Karpas-422 (cell line): Measurements from ENCODE around the gene PRR20E. TPM values are rescaled to one million over a fixed set of nuclear protein-coding genes. Genes with fewer than 3 reads are reported as not detected.
"Not testable (repeated sequence)": the region's sequence is repeated elsewhere in the genome, so short reads cannot be mapped to it uniquely, and the experiment has no call there.

Source experiments
- DNase-seq: peaks from one replicate; pipeline ENCODE4 v3.0.0-alpha.2; 2015
- H2AFZ ChIP-seq: fragments of 200-600 bp; sonication (generic); 2 replicates; pipeline ENCODE4 v1.6.1; 2014; ENCODE audit warnings: antibody characterized with exemption, low read length, mixed read lengths
- H3K27ac ChIP-seq: fragments of 200-600 bp; sonication (generic); 2 replicates; pipeline ENCODE4 v1.5.1; 2014; ENCODE audit warnings: mild to moderate bottlenecking, low read length, moderate library complexity
- H3K27me3 ChIP-seq: fragments of 200-600 bp; sonication (generic); 2 replicates; pipeline ENCODE4 v1.6.1; 2014; ENCODE audit warnings: low read length, mixed read lengths
- H3K36me3 ChIP-seq: fragments of 200-600 bp; sonication (generic); 2 replicates; pipeline ENCODE4 v1.6.1; 2014; ENCODE audit warnings: low read length, mixed read lengths; ENCODE audit not compliant: insufficient read depth
- H3K4me1 ChIP-seq: fragments of 200-600 bp; sonication (generic); 2 replicates; pipeline ENCODE4 v1.6.1; 2014; ENCODE audit warnings: mild to moderate bottlenecking, low read length, mixed read lengths
- H3K4me2 ChIP-seq: fragments of 200-600 bp; sonication (generic); 2 replicates; pipeline ENCODE4 v1.6.1; 2014; ENCODE audit warnings: low read length, low read depth, mild to moderate bottlenecking; ENCODE audit not compliant: poor library complexity, severe bottlenecking
- H3K4me3 ChIP-seq: fragments of 200-600 bp; sonication (generic); 2 replicates; pipeline ENCODE4 v1.5.1; 2014; ENCODE audit warnings: mild to moderate bottlenecking, antibody characterized with exemption, low read length, mixed read lengths
- H3K79me2 ChIP-seq: fragments of 200-600 bp; sonication (generic); 2 replicates; pipeline ENCODE4 v1.6.1; 2014; ENCODE audit warnings: mild to moderate bottlenecking, low read length, mixed read lengths
- H3K9ac ChIP-seq: fragments of 200-600 bp; sonication (generic); 2 replicates; pipeline ENCODE4 v1.6.0; 2014; ENCODE audit warnings: low read length
- H3K9me2 ChIP-seq: fragments of 200-600 bp; sonication (generic), shearing (Covaris generic); replicated peaks from 2 replicates; pipeline ENCODE4 v1.6.0; 2014; ENCODE audit warnings: mild to moderate bottlenecking, low read length, moderate library complexity; ENCODE audit not compliant: insufficient read depth
- H3K9me3 ChIP-seq: fragments of 300-700, 200-600 bp; sonication (generic); 2 replicates; pipeline ENCODE4 v1.6.1; 2014; ENCODE audit warnings: low read length, mixed read lengths
- H4K20me1 ChIP-seq: fragments of 200-600 bp; sonication (generic); 2 replicates; pipeline ENCODE4 v1.6.1; 2014; ENCODE audit warnings: mild to moderate bottlenecking, antibody characterized with exemption, low read length, low read depth; ENCODE audit not compliant: insufficient read depth
- total RNA-seq: library from RNA; depleted of rRNA; stranded (reverse); fragments of >200 nt; shearing (Covaris generic); gene quantifications from 2 replicates; pipeline ENCODE4 v1.2.3, GENCODE V29; 2014; ENCODE audit warnings: low replicate concordance; rRNA removed

PRR20E gene
- not detected in 2 replicates for total RNA-seq

- not testable (repeated sequence) for DNase-seq, H3K4me1 ChIP-seq, H3K36me3 ChIP-seq, H3K9me2 ChIP-seq, H3K27ac ChIP-seq, H3K79me2 ChIP-seq, H3K4me3 ChIP-seq, H3K27me3 ChIP-seq, H3K4me2 ChIP-seq, H2AFZ ChIP-seq, H3K9ac ChIP-seq, H3K9me3 ChIP-seq, H4K20me1 ChIP-seq
These were observed at the start of gene PRR20E for GRCh38 chr13:57166897-57167296. Gene PRR20E, plus strand, starts transcription at chr13:57167197. Its CDS starts 387 bp downstream, at chr13:57167584.

DNA sequence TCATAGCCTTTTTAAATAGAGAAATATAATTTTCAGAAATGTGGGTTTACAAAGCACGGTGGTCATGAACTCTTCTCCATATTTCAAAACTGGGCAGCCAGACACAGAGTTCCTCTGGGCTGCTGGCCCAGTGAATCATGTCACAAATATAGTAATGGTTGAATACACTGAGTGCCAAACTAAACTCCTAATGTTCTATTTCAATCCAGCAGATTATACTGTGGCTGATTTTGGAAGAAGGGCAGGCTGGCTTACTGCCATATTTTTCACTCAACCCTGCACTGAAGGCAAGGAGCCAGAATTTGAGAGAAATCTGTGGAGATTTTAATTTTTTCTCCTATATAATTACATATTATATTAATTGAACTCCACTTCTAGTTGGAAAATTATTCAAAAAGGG lies 43.3 kb upstream of the PRR20E start:
- no peak overlapping the region for H2AFZ ChIP-seq
- H3K4me1 ChIP-seq = no peaks in the 10 kb centered on the region
- H3K4me2 ChIP-seq = no peak overlapping the region
- H3K79me2 ChIP-seq = no peaks in the 10 kb centered on the region
- H4K20me1 ChIP-seq = no peaks in the 10 kb centered on the region
- no peaks in the 10 kb centered on the region for H3K27me3 ChIP-seq
- H3K9ac ChIP-seq = no peak overlapping the region
- no peaks in the 10 kb centered on the region for H3K9me2 ChIP-seq
- no peak for DNase-seq
- H3K9me3 ChIP-seq = peaks cover 27% of the 10 kb centered on the region
- no peak overlapping the region for H3K27ac ChIP-seq
- H3K36me3 ChIP-seq = no peaks in the 10 kb centered on the region
- H3K4me3 ChIP-seq = no peak overlapping the region

GRCh38 chr13:57128909-57129308 lies 38.1 kb upstream of the PRR20E start:
- no peaks in the 10 kb centered on the region for H3K79me2 ChIP-seq
- DNase-seq = no peak
- H3K36me3 ChIP-seq = no peaks in the 10 kb centered on the region
- H4K20me1 ChIP-seq = no peaks in the 10 kb centered on the region
- H3K27me3 ChIP-seq = no peaks in the 10 kb centered on the region
- H3K4me1 ChIP-seq = no peaks in the 10 kb centered on the region
- no peak overlapping the region for H3K4me3 ChIP-seq
- H3K9me2 ChIP-seq = no peaks in the 10 kb centered on the region
- H3K9ac ChIP-seq = no peak overlapping the region
- H3K4me2 ChIP-seq = no peak overlapping the region
- peaks cover 31% of the 10 kb centered on the region; the same call in 1 of the 2 replicates for H3K9me3 ChIP-seq
- no peak overlapping the region for H2AFZ ChIP-seq
- no peak overlapping the region for H3K27ac ChIP-seq

DNA sequence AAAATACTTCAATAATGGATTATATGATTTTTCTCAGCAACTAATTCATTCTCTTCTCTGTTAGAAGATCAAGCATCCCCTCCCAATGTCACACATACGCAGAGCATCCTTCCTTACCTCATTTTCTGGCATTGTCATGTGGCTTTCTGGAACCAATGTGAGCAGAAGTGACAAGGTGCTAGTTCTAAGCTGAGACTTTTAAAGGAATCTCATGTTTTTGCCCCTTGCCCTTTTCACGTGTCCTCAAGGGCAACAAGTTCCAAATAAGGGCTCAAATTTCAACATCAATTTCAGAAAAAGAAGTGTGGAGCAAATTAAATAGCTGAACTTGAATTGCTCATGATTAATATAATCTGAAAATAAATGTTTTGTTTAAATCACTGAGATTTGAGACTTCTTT lies 30.9 kb upstream of the PRR20E start:
- Histone ChIP-seq H3K27me3 (no peaks in the 10 kb centered on the region), H3K79me2 (no peaks in the 10 kb centered on the region), H3K4me3 (no peak overlapping the region), H3K4me1 (no peaks in the 10 kb centered on the region), H3K27ac (no peak overlapping the region), H3K9me3 (peaks cover 35% of the 10 kb centered on the region), H3K36me3 (no peaks in the 10 kb centered on the region), H2AFZ (no peak overlapping the region), H3K9ac (no peak overlapping the region), H3K9me2 (no peaks in the 10 kb centered on the region), H3K4me2 (no peak overlapping the region), H4K20me1 (no peaks in the 10 kb centered on the region)
- no peak for DNase-seq

DNA sequence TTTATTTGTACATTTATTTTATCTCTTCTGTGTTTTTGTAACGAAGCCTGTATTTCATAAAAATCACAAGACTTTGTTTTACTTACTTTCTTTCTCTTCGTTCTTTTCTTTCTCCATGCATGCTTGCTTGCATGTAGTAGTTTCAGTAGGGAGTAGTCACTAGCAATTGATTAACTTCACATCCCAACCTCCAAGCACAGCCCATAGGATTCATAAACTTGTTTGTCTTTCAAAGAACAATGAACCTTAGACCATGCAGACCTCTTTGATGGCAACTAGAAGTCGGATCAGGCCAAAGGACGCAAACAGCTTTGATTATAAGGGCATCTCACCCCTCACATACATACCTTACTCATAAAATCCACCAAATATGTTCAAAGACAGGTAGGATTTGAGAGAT lies 29.4 kb upstream of the PRR20E start:
- Histone ChIP-seq H3K36me3 (no peaks in the 10 kb centered on the region), H3K9me3 (peaks cover 20% of the 10 kb centered on the region), H3K4me3 (no peak overlapping the region), H2AFZ (no peak overlapping the region), H3K27ac (no peak overlapping the region), H3K4me2 (no peak overlapping the region), H4K20me1 (no peaks in the 10 kb centered on the region), H3K9ac (no peak overlapping the region), H3K9me2 (no peaks in the 10 kb centered on the region), H3K4me1 (no peaks in the 10 kb centered on the region), H3K79me2 (no peaks in the 10 kb centered on the region), H3K27me3 (no peaks in the 10 kb centered on the region)
- no peak for DNase-seq

- Histone ChIP-seq H4K20me1 (no peaks in the 10 kb centered on the region), H3K79me2 (no peaks in the 10 kb centered on the region), H3K9ac (no peak overlapping the region), H3K36me3 (no peaks in the 10 kb centered on the region), H2AFZ (no peak overlapping the region), H3K9me2 (no peaks in the 10 kb centered on the region), H3K9me3 (peaks cover 13% of the 10 kb centered on the region), H3K4me3 (no peak overlapping the region), H3K27ac (no peak overlapping the region), H3K27me3 (no peaks in the 10 kb centered on the region), H3K4me1 (no peaks in the 10 kb centered on the region), H3K4me2 (no peak overlapping the region)
- no peak for DNase-seq
These were observed 28.0 kb upstream of the PRR20E start for GRCh38 chr13:57138988-57139387.

DNA sequence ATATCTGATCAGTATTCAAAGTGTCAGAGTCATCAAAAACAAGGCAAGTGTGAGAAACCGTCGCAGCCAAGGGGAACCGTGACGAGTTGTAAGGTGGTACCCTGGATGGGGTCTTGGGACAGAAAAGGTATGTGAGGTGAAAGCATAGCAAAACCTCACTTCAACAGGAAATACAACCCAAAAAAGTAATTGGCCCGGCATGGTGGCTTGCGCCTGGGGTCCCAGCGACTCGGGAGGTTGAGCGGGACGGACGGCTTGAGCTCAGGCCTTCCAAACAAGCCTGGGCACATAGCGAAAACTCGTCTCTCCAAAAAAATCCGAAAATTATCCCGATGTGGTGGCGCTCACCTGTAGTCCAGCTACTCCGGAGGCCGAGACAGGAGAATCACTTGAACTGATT lies 27.2 kb upstream of the PRR20E start:
- H3K9me2 ChIP-seq, DNase-seq, H3K4me3 ChIP-seq, H3K4me1 ChIP-seq, H2AFZ ChIP-seq, H3K27me3 ChIP-seq, H3K4me2 ChIP-seq, H3K27ac ChIP-seq, H3K79me2 ChIP-seq, H3K9ac ChIP-seq, H3K36me3 ChIP-seq, H4K20me1 ChIP-seq: not testable (repeated sequence)
- H3K9me3 ChIP-seq = peaks cover 13% of the 10 kb centered on the region

- not testable (repeated sequence) for H3K9me3 ChIP-seq, H3K79me2 ChIP-seq, H3K4me3 ChIP-seq, H3K9me2 ChIP-seq, H3K27ac ChIP-seq, H3K9ac ChIP-seq, H3K4me2 ChIP-seq, H2AFZ ChIP-seq, H4K20me1 ChIP-seq, H3K27me3 ChIP-seq, DNase-seq, H3K4me1 ChIP-seq, H3K36me3 ChIP-seq
These were observed 26.6 kb upstream of the PRR20E start, which contains the start of gene PRR20A for GRCh38 chr13:57140235-57140968. Gene PRR20A, plus strand, starts transcription at chr13:57140918. Its CDS starts 387 bp downstream, at chr13:57141305.
